Natural killer cell (primary cell): ENCODE measurements around the gene PAX8. TPM values are rescaled to one million over a fixed set of nuclear protein-coding genes. Genes with fewer than 3 reads are reported as not detected.
A peak's percentile ranks its signal among the peaks of the same experiment; 100 is the strongest.

Experiments used
- ATAC-seq, 3 donors: fragments of 150-1000 bp in 2 of 3; fragments of 200-7000 bp in 1 of 3; cut with Tn5 transposase; 1 replicate in 1 of 3; 2 replicates in 2 of 3; pipeline ENCODE4 v1.10.0; 2021; ENCODE audit warnings: mild to moderate bottlenecking in 2 of 3, moderate library complexity in 2 of 3
- DNase-seq, 2 donors: peaks; one replicate each; pipeline versions ENCODE4 v3.0.0 to v3.0.0-alpha.2; 2013 to 2021; ENCODE audit warnings: mixed read lengths in 1 of 2
- H3K27ac ChIP-seq: one replicate; pipeline ENCODE4 v1.5.1; 2013; ENCODE audit warnings: mild to moderate bottlenecking, low read length
- H3K27me3 ChIP-seq: one replicate; pipeline ENCODE4 v1.6.1; 2013; ENCODE audit warnings: low read length; ENCODE audit not compliant: control insufficient read depth, insufficient read depth
- H3K36me3 ChIP-seq: one replicate; pipeline ENCODE4 v1.6.1; 2013; ENCODE audit warnings: low read length; ENCODE audit not compliant: control insufficient read depth, insufficient read depth
- H3K4me1 ChIP-seq: one replicate; pipeline ENCODE4 v1.6.1; 2013; ENCODE audit warnings: low read length; ENCODE audit not compliant: control insufficient read depth, insufficient read depth
- H3K4me3 ChIP-seq: one replicate; pipeline ENCODE4 v1.5.1; 2013; ENCODE audit warnings: low read length
- H3K9me3 ChIP-seq: one replicate; pipeline ENCODE4 v1.6.1; 2013; ENCODE audit warnings: low read length; ENCODE audit not compliant: control insufficient read depth, insufficient read depth
- H3K27ac Mint-ChIP-seq, 2 donors: one replicate each; pipeline ENCODE4 v1.8.0; 2022; ENCODE audit warnings: mild to moderate bottlenecking in 2 of 2, mixed read lengths in 2 of 2, moderate library complexity in 1 of 2
- H3K27me3 Mint-ChIP-seq, 2 donors: one replicate each; pipeline ENCODE4 v1.8.0; 2022; ENCODE audit warnings: low read depth in 2 of 2, mixed read lengths in 2 of 2
- H3K36me3 Mint-ChIP-seq: one replicate; pipeline ENCODE4 v1.8.0; 2022; ENCODE audit warnings: mixed read lengths
- H3K4me1 Mint-ChIP-seq, 2 donors: one replicate each; pipeline ENCODE4 v1.8.0; 2022; ENCODE audit warnings: mixed read lengths in 2 of 2
- H3K4me3 Mint-ChIP-seq: one replicate; pipeline ENCODE4 v1.8.0; 2022; ENCODE audit warnings: mild to moderate bottlenecking, moderate library complexity, mixed read lengths
- H3K9me3 Mint-ChIP-seq, 2 donors: one replicate each; pipeline ENCODE4 v1.8.0; 2022; ENCODE audit warnings: mixed read lengths in 2 of 2
- CTCF ChIP-seq: fragments of 200-600 bp; IDR thresholded peaks from one replicate; pipeline ENCODE4 v1.8.0; 2022; ENCODE audit warnings: antibody characterized with exemption
- WGBS: methylation state at CpG from one replicate; pipeline ENCODE4 v1.1.7; 2013; ENCODE audit warnings: missing lambda C conversion rate; ENCODE audit not compliant: insufficient coverage; 5-methylcytosine and 5-hydroxymethylcytosine counted together
- intact Hi-C: fragments of 100-400 bp; cut with micrococcal nuclease; formaldehyde crosslinking; loops from one replicate; pipeline ENCODE4 v1.14.2; 2022
- total RNA-seq, 4 donors: library from RNA; stranded (reverse); fragments of 120-200 nt in 1 of 4; gene quantifications; one replicate each; pipeline versions ENCODE4 v1.2.3 to v1.2.4, GENCODE V29; 2013 to 2022

Gene PAX8
- total RNA-seq, 3 donors from 2014 or later (not counting 1 experiment from before 2014, with no cell fraction given) = 0.57 to 1.2 (median 0.65) TPM

GRCh38 chr2:113197347-113198047, 81.2 kb downstream of the PAX8 start:
- Mint-ChIP-seq H3K4me1 (peaks cover 9 to 25% of the 10 kb centered on the region in 2 donors), H3K4me3 (no peak overlapping the region), H3K27ac (peak overlapping the region; percentile 17 to 36), H3K27me3 (no peaks in the 10 kb centered on the region), H3K36me3 (peaks cover 7% of the 10 kb centered on the region), H3K9me3 (no peaks in the 10 kb centered on the region)
- DNase-seq (no peak), ATAC-seq (no peak)
- no peak overlapping the region for H3K27ac ChIP-seq
- WGBS = 91% methylated on average over 17 of the region's 17 CpGs
- no peaks in the 10 kb centered on the region for H3K27me3 ChIP-seq
- peaks cover 92% of the 10 kb centered on the region for H3K36me3 ChIP-seq
- H3K4me1 ChIP-seq = peaks cover 13% of the 10 kb centered on the region
- H3K4me3 ChIP-seq = no peak overlapping the region
- no peaks in the 10 kb centered on the region for H3K9me3 ChIP-seq
- no peak for TF ChIP-seq CTCF
- intact Hi-C loops = loop anchor here (2.0 kb wide), 1 partner anchor 59 kb away; no protein-coding TSS in a partner anchor

- WGBS = 98% methylated on average over 4 of the region's 4 CpGs
Observed at GRCh38 chr2:113196839-113197238, 81.9 kb downstream of the PAX8 start.

GRCh38 chr2:113195923-113196501, 82.7 kb downstream of the PAX8 start:
- no peaks in the 10 kb centered on the region for H3K9me3 ChIP-seq
- H3K36me3 Mint-ChIP-seq = peaks cover 7% of the 10 kb centered on the region
- H3K27me3 ChIP-seq = no peaks in the 10 kb centered on the region
- peak overlapping the region; percentile 17 to 24 for H3K27ac Mint-ChIP-seq
- no peak overlapping the region for H3K4me3 ChIP-seq
- no peak for ATAC-seq
- TF ChIP-seq CTCF = no peak
- no peaks in the 10 kb centered on the region for H3K9me3 Mint-ChIP-seq
- 85% methylated on average over 11 of the region's 11 CpGs for WGBS
- DNase-seq = no peak
- H3K27me3 Mint-ChIP-seq = no peaks in the 10 kb centered on the region
- H3K4me1 Mint-ChIP-seq = peaks cover 9 to 28% of the 10 kb centered on the region in 2 donors
- peaks cover 89% of the 10 kb centered on the region for H3K36me3 ChIP-seq
- H3K4me3 Mint-ChIP-seq = no peak overlapping the region
- intact Hi-C loops = no loop called here
- no peak overlapping the region for H3K27ac ChIP-seq
- H3K4me1 ChIP-seq = peaks cover 13% of the 10 kb centered on the region

More at GRCh38 chr2:113196839-113197238, 81.9 kb downstream of the PAX8 start:
- no peak for ATAC-seq
- no peak for TF ChIP-seq CTCF
- Histone ChIP-seq H3K27me3 (no peaks in the 10 kb centered on the region), H3K9me3 (no peaks in the 10 kb centered on the region), H3K36me3 (peaks cover 92% of the 10 kb centered on the region), H3K27ac (no peak overlapping the region), H3K4me1 (peaks cover 13% of the 10 kb centered on the region), H3K4me3 (no peak overlapping the region)
- H3K4me1 Mint-ChIP-seq = peaks cover 9 to 27% of the 10 kb centered on the region in 2 donors
- H3K27me3 Mint-ChIP-seq = no peaks in the 10 kb centered on the region
- DNase-seq = no peak
- H3K27ac Mint-ChIP-seq = peak overlapping the region; percentile 17 to 24
- no peaks in the 10 kb centered on the region for H3K9me3 Mint-ChIP-seq
- H3K4me3 Mint-ChIP-seq = no peak overlapping the region
- H3K36me3 Mint-ChIP-seq = peaks cover 7% of the 10 kb centered on the region
- intact Hi-C loops = no loop called here
